WI38 (cell line): ENCODE results near the gene MIEF1.

Experiments used
- H3K4me3 ChIP-seq: 2 replicates; pipeline ENCODE4 v1.5.1; 2011; ENCODE audit warnings: low read depth, mild to moderate bottlenecking, control low read depth, low read length
- TF ChIP-seq, protein P1 (sequence below): IDR thresholded peaks from 2 replicates; pipeline ENCODE4 v1.5.1; 2012; ENCODE audit warnings: low read depth, mild to moderate bottlenecking, control low read depth, low read length

MIEF1 gene

GRCh38 chr22:39471381-39472141 is 30.5 kb upstream of the MIEF1 start:
- TF ChIP-seq, protein P1, sequence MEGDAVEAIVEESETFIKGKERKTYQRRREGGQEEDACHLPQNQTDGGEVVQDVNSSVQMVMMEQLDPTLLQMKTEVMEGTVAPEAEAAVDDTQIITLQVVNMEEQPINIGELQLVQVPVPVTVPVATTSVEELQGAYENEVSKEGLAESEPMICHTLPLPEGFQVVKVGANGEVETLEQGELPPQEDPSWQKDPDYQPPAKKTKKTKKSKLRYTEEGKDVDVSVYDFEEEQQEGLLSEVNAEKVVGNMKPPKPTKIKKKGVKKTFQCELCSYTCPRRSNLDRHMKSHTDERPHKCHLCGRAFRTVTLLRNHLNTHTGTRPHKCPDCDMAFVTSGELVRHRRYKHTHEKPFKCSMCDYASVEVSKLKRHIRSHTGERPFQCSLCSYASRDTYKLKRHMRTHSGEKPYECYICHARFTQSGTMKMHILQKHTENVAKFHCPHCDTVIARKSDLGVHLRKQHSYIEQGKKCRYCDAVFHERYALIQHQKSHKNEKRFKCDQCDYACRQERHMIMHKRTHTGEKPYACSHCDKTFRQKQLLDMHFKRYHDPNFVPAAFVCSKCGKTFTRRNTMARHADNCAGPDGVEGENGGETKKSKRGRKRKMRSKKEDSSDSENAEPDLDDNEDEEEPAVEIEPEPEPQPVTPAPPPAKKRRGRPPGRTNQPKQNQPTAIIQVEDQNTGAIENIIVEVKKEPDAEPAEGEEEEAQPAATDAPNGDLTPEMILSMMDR, result no peak
- H3K4me3 ChIP-seq, result no peak overlapping the region

GRCh38 chr22:39472570-39473556 is 29.2 kb upstream of the MIEF1 start:
- TF ChIP-seq, protein P1, result no peak
- no peak overlapping the region for H3K4me3 ChIP-seq

DNA sequence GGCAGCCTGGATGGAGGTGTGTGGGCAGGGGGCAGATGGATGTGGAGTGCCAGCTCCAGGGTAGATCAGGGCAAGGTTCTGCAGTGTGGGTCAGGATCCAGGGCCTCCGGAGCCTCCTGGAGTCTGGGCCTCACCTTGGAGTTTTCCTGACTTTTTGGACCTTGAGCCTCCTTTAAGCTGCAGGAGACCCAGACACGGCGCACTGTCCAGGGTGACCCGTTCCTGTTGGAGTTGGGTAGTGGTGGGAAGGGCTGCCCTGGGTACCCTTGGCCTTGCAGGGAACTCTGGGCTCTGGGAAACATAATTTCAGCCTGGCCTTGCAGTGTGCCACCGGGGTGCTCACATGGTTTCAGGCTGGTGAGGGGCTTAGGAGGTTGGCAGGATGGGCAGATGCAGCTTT is 28.2 kb upstream of the MIEF1 start:
- no peak overlapping the region for H3K4me3 ChIP-seq
- TF ChIP-seq, protein P1, result no peak

- H3K4me3 ChIP-seq, result no peak overlapping the region
These were observed 27.6 kb upstream of the MIEF1 start for GRCh38 chr22:39474351-39475111.

GRCh38 chr22:39475337-39475736 is 26.8 kb upstream of the MIEF1 start:
- H3K4me3 ChIP-seq, result no peak overlapping the region
- TF ChIP-seq, protein P1, result no peak

More at GRCh38 chr22:39474351-39475111, 27.6 kb upstream of the MIEF1 start:
- TF ChIP-seq, protein P1, result no peak

DNA sequence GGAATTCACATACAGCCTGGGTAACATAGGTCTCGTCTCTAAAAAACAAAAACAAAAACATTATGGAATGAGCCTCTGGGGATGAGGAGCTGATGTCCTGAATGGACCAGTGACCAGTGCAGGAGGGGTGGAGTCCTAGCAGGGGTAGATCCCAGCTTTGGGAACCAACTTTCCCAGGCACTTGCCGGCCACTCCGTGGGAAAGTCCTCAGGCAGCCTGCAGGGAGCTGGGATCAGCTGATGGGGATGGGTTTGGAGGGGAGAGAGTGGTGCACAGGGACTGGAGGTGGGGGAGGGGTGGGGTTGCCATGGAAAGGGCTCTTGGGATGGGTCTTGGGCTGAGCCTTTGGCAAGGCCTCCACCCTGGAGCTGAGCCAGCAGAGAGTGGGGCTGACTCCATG is 26.2 kb upstream of the MIEF1 start:
- TF ChIP-seq, protein P1, result no peak
- no peak overlapping the region for H3K4me3 ChIP-seq
